Hepatic stellate cell (primary cell): Measurements from ENCODE around the gene EEFSEC.

Experiments
- DNase-seq: peaks from one replicate; pipeline ENCODE4 v3.0.0; 2011; ENCODE audit warnings: low spot score

The EEFSEC gene

DNA sequence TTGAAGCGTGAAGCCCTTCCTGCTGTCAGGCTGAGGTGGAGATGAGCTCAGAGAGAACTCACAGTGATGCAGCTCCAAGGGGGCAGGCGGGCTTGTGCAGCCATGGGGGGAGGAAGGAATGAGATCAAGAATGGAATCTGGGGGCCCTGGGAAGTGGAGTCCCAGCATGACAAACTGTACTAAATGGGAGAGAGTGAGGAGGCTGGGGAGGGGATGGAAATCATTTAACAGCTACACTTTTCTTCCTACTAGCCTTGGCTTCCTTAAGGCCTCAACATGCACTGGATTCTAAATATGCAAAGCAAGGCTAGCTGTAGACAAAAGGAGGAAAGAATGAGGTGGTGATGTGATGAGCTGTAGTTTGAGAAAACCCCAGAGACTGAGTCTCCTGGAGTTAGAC, 133.9 kb downstream of the EEFSEC start:
- DNase-seq = no peak

DNA sequence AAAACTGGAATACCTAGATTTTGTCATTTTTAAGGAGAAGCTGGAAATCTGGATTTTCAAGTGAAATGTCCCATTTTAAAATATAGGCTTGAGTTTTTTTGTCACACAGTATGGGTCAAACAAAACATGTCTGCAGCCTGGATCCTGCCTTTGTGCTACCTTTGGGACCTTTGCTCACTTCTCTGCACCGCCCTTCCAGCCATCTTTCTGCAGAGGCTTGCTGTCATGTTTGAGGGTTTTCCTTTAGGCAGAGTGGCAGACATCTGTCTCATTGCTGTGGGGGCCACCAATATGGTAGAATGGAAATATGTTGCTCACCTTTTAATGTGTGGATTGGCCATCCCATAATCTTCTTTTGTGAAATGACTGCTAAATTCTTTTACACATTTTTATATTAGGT, 136.3 kb downstream of the EEFSEC start:
- DNase-seq = no peak

DNA sequence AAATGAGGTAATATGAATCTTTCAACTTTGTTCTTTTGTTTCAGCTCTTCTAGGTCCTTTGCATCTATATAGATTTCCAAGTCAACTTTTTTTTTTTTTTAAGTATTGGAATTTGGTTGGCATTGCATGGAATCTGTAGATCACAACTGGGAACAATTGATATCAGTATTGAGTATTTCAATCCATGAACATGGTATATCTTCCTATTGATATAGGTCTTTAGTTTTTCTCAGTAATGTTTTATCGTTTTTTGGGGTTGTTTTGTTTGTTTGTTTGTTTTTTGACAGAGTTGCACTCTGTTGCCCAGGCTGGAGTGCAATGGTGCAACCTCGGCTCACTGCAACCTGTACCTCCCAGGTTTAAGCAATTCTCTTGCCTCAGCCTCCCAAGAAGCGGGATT, 137.2 kb downstream of the EEFSEC start:
- DNase-seq = no peak

DNA sequence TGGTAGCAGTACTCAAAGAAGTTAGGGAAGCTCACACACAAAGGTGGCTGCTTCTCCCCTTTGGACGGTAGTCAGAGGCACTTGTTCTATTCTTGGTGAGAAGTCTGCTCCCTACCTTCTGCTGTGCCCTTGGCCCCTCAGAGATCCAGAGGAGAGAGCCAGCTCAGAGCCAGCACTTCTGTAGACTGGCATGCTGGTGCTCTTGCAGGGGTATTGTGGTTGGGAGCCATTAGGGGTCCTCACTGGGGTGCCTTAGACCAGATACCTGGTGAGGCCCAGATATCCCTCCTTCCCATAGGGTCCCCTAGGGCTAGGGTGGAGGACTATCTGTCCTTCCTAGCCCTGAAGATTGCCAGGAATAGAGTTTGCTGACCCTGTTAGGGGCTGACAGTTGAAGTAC, 140.6 kb downstream of the EEFSEC start:
- DNase-seq = no peak

GRCh38 chr3:128294999-128295468, 141.8 kb downstream of the EEFSEC start:
- DNase-seq = no peak

- no peak for DNase-seq
Observed at GRCh38 chr3:128296469-128297251, 143.4 kb downstream of the EEFSEC start.

DNA sequence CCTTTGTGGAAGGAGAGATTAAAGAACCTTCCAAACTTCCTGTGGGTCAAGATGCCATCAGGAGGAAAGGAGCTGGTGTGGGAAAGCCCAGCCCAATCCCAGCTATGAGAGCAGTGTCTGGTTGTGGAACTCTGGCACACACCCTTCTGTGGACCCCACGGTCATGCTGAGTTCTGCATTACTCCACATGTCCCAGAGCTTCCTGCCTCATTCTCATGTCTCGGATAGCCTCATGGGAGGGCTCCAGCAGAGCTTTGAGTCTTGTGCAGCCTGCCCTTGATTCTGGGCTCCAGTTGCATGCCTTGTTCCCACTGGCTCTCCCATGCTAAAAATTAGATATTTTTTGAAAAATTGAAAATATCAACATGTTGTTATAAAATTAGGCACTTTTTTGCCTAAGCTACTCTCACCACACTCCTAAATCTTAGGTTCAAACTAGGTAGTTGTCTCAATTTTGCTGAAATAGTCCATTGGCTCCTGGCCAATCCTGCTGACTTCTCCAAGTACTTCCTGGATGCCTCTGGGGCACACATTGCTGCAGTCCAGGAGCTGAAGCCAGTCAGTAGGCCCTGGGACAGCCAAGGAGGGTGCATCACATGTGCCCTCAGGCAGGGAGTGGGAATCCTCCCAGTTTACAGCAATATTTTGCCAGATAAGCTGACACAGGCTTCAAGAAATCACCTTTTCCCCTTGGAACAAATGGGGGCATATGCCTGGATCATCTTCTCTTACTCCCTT, 144.3 kb downstream of the EEFSEC start:
- DNase-seq = no peak

GRCh38 chr3:128301186-128302023, 148.1 kb downstream of the EEFSEC start:
- DNase-seq = no peak

GRCh38 chr3:128306481-128306880, 153.2 kb downstream of the EEFSEC start:
- no peak for DNase-seq

DNA sequence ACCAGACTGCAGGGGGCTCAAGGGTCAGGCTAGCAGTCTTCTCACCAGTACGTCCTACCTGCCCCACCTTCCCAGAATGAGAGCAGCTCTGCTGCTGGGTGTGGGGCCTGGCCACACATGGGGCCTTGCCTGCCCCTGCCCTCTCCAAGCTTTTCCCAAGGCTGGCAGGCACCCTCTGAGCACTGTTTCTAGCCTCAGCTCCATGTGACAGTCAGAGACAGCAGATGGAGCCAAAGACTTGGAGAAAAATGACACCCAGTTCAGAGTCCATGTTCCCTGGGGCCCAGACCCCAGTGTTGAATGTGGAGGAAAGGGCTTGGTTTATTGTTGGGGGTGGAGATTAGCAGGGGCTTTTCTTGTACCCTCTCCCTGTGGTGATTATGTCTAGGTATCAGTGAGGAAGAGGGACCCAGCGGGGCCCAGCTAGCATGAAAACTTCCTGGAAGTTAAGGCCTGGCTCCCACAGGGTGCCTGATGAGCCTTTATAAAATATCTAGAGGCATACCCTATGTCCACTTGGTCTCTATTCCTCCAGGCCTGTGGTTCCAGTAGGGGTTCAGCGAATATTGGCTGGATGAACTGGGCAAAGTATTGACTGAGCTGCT, 153.8 kb downstream of the EEFSEC start:
- no peak for DNase-seq

GRCh38 chr3:128307781-128308469, 154.6 kb downstream of the EEFSEC start:
- no peak for DNase-seq

DNA sequence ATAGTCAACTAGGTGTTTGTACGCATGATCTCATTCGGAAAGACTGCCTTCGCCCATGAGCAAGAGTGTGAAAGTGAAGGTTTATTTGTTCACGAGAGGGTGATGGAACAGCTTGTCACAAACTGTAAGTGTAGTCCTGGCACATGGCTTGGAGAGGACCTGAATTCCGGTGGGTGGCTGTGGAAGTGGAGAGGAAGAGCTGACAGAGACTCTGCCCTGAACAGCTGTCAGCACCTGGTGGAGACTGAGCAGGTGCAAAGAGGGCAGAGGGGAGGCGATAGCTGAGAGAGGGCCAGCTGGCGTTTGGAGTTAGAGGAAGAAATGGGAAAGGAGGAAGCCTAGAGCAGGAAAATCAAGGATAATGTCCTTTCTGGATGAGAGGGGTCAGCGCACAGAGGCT, 155.7 kb downstream of the EEFSEC start:
- no peak for DNase-seq

- no peak for DNase-seq
Observed at GRCh38 chr3:128310286-128311058, 157.2 kb downstream of the EEFSEC start.

DNA sequence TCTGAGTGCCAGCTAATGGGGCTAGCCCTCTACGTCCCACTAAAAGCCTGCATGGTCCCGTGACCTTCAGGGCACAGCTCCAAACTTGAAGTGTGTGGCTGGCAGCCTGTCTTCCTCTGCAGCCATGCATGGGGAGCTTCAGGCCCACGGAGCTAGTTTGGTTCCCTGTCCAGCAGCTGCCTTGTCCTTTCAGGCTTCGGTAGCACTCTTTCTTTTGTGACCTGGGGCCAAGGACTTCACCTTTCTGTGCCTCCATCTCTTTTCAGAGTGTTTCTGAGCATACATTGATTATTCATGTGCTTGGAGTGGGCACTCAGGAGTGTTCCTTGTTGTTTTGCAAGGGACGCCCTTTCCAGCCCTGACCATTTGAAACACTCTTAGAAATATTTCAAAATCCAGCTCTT, 158.2 kb downstream of the EEFSEC start:
- no peak for DNase-seq

DNA sequence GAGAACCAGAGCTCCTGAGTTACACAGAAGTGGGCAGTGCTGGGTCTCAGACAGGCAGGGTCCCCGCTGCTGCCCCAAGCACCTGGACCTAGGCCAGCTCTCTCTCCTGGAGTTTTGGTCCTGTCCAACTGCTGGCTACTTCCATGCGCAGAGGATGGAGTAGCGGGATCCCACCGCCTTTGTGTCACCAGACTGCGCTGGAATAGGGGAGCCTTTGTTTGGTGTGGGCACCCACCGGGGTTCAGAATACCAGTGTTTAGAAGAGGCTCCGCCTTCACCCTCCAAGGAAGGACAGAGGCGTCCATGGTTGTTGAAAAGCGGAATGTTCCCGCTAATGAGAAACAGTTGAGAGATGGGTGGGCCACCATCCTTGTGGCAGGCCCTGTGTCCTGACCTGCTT, 159.0 kb downstream of the EEFSEC start:
- DNase-seq = no peak

DNA sequence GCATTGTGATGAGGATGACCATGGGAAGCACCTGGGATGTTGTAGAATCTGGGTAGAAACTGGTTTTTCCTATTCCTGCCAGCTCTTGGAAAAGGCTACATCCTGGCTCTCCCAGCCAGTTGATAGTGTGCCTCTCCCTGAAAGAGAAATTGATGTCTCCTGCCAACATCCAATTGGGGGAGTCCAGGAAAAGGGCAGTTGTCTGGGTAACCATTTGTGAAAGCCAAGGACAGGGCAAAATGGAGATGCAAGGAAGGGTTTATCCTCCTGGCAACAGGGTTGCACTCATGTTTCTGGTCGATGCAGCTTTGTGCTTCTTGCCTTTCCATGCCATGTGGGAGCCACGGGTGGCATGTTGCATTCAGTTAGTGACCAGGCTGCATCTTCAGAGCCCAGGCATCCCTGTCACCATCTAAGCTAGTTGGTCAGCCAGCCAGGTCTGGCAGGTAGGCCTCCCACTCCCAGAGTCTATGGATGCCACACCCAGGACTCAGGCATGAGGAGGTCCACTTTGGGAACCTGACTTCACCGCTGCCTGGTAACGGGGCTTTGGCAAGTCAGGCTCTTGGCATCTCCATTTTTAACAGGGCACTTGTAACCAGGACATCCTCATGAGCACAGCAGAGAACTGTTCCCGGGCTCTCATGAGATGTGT, 159.9 kb downstream of the EEFSEC start:
- no peak for DNase-seq

- DNase-seq = no peak
Observed at GRCh38 chr3:128313935-128314334, 160.7 kb downstream of the EEFSEC start.

DNA sequence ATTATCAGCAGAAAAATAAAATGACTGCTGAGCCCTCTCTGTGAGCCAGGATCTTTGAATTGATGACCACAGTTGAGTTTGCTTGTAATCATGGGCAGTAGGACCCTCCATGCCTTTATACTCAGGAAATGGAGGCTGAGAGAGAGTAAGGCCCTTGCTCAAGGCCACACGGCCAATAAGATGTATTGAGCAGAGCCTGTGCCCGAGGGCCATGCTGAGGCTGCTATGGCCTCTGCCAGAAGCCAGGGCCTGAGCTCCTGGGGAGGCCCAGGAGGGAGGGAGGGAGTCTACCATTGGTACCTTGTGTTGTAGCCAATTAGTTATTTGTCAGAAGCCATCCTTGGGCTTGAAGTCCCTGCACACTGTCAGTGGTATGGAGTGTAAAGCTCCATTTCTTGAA, 162.0 kb downstream of the EEFSEC start:
- DNase-seq = no peak

DNA sequence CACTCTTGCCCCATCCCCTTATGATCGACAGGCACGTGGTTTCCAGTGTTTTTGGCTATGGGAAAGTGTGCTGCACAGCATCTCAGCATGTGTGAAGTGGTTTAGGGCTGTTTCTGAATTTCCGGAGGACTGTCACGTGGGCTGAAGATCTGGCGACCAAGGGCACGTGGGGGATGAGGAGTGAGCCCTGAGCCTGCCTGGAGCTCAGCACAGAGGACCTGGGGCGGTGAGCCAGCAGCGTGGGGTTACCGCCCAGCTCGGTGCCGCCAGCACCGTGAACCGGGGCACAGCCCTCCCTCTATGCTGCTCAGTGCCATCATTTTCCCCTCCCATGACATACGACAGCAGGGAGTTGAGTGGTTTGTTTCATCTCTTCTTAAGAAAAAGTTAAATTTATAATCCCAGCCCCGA, 163.2 kb downstream of the EEFSEC start:
- no peak for DNase-seq

- DNase-seq = no peak
Observed at GRCh38 chr3:128317101-128317697, 163.9 kb downstream of the EEFSEC start.
